Measurements from ENCODE around the gene CHRNA1.

DNA sequence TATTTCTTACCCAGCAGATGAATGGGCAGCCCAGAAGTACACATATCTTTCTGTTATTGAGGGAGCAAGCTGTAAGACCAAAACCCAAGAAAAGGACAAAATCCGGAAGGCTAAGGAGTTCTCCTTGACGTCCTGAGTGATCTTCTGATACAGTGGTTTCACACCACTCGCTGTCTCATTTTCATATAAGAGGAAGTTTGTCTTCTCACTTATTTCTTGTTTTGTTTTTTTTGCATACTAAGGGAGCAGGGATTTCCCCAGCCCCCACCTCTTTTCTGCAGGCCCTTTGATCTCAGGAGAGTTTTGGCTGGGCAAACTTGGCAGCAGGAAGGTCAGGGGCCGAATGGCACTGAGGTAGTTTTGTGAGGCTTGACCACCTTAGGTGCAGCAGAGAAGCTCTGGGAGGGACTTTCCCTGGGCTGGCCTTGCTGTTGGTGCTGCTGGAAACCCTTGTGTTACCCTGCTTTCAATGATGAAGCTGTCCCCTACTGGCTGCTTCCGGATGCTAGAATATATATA lies 13.3 kb downstream of the CHRNA1 start:
- TF ChIP-seq GATA2 (IDR thresholded peaks at IDR 0.05; ENCODE audit: low read depth, low read length) = no peak
- TF ChIP-seq GATA3 (IDR thresholded peaks at IDR 0.05; ENCODE audit: low read depth, low read length) = no peak

Data from SH-SY5Y (cell line).